H9 (cell line): ENCODE results near the gene MLST8. TPM values are rescaled to one million over a fixed set of nuclear protein-coding genes. Genes with fewer than 3 reads are reported as not detected.

Source experiments
- DNase-seq: peaks from one replicate; pipeline ENCODE4 v3.0.0-alpha.2; 2017
- H2AFZ ChIP-seq: one replicate; pipeline ENCODE4 v1.6.1; 2013; ENCODE audit warnings: mild to moderate bottlenecking, low read length, control low read depth, moderate library complexity
- H2AK5ac ChIP-seq: 2 replicates; pipeline ENCODE4 v1.6.1; 2013; ENCODE audit warnings: low read length, control low read depth, mixed read lengths; ENCODE audit not compliant: insufficient read length
- H2BK120ac ChIP-seq: one replicate; pipeline ENCODE4 v1.6.1; 2013; ENCODE audit warnings: low read depth, mild to moderate bottlenecking, low read length, control low read depth, inconsistent platforms; ENCODE audit not compliant: poor library complexity, severe bottlenecking
- H2BK12ac ChIP-seq: 2 replicates; pipeline ENCODE4 v1.6.1; 2013; ENCODE audit warnings: low read length, control low read depth, mixed read lengths, low read depth; ENCODE audit not compliant: insufficient read length
- H2BK15ac ChIP-seq: 2 replicates; pipeline ENCODE4 v1.6.1; 2013; ENCODE audit warnings: low read depth, low read length, control low read depth
- H2BK20ac ChIP-seq: one replicate; pipeline ENCODE4 v1.6.1; 2013; ENCODE audit warnings: low read depth, mild to moderate bottlenecking, low read length, control low read depth, inconsistent platforms; ENCODE audit not compliant: poor library complexity, severe bottlenecking
- H2BK5ac ChIP-seq: 2 replicates; pipeline ENCODE4 v1.6.1; 2013; ENCODE audit warnings: low read length, control low read depth, mixed read lengths; ENCODE audit not compliant: insufficient read length
- H3K14ac ChIP-seq: 2 replicates; pipeline ENCODE4 v1.6.1; 2013; ENCODE audit warnings: low read length, control low read depth; ENCODE audit not compliant: insufficient read depth
- H3K18ac ChIP-seq: 2 replicates; pipeline ENCODE4 v1.6.1; 2013; ENCODE audit warnings: low read depth, mild to moderate bottlenecking, mixed read lengths, low read length, control low read depth; ENCODE audit not compliant: insufficient read length
- H3K23ac ChIP-seq: 2 replicates; pipeline ENCODE4 v1.6.1; 2013; ENCODE audit warnings: low read length, control low read depth, mixed read lengths, low read depth; ENCODE audit not compliant: insufficient read length
- H3K23me2 ChIP-seq: 2 replicates; pipeline ENCODE4 v1.6.1; 2013; ENCODE audit warnings: low read depth, mild to moderate bottlenecking, mixed read lengths, low read length, control low read depth; ENCODE audit not compliant: insufficient read length, poor library complexity, severe bottlenecking
- H3K27ac ChIP-seq: 2 replicates; pipeline ENCODE4 v1.5.1; 2013; ENCODE audit warnings: low read length, control low read depth, mixed read lengths, low read depth; ENCODE audit not compliant: insufficient read length
- H3K27me3 ChIP-seq: 2 replicates; pipeline ENCODE4 v1.6.1; 2013; ENCODE audit warnings: low read length, control low read depth, inconsistent platforms; ENCODE audit not compliant: insufficient read depth
- H3K4ac ChIP-seq: 2 replicates; pipeline ENCODE4 v1.6.1; 2013; ENCODE audit warnings: low read depth, mild to moderate bottlenecking, control low read depth, inconsistent platforms, low read length, moderate library complexity
- H3K4me1 ChIP-seq: 2 replicates; pipeline ENCODE4 v1.6.1; 2013; ENCODE audit warnings: low read length, control low read depth, inconsistent platforms; ENCODE audit not compliant: insufficient read depth
- H3K4me2 ChIP-seq: 2 replicates; pipeline ENCODE4 v1.6.1; 2013; ENCODE audit warnings: low read length, control low read depth, mixed read lengths; ENCODE audit not compliant: insufficient read length, insufficient read depth
- H3K56ac ChIP-seq: 2 replicates; pipeline ENCODE4 v1.6.1; 2013; ENCODE audit warnings: low read depth, mild to moderate bottlenecking, mixed read lengths, low read length, control low read depth; ENCODE audit not compliant: insufficient read length
- H3K79me1 ChIP-seq: 2 replicates; pipeline ENCODE4 v1.6.1; 2013; ENCODE audit warnings: low read depth, mild to moderate bottlenecking, moderate library complexity, low read length, control low read depth, inconsistent platforms; ENCODE audit not compliant: insufficient read depth, poor library complexity, severe bottlenecking
- H3K79me2 ChIP-seq: 2 replicates; pipeline ENCODE4 v1.6.1; 2013; ENCODE audit warnings: low read length, control low read depth, inconsistent platforms; ENCODE audit not compliant: insufficient read depth
- H3K9ac ChIP-seq: 2 replicates; pipeline ENCODE4 v1.6.1; 2013; ENCODE audit warnings: low read length, control low read depth, mixed read lengths; ENCODE audit not compliant: insufficient read length; ENCODE audit errors: extremely low read depth
- H3K9me3 ChIP-seq: one replicate; pipeline ENCODE4 v1.6.1; 2013; ENCODE audit warnings: low read depth, low read length, inconsistent platforms; ENCODE audit not compliant: control insufficient read depth
- H3T11ph ChIP-seq: one replicate; pipeline ENCODE4 v1.6.1; 2013; ENCODE audit warnings: mild to moderate bottlenecking, low read length, control low read depth, inconsistent platforms
- H4K20me1 ChIP-seq: one replicate; pipeline ENCODE4 v1.6.1; 2013; ENCODE audit not compliant: control insufficient read depth, insufficient read length, insufficient read depth
- H4K5ac ChIP-seq: 2 replicates; pipeline ENCODE4 v1.6.1; 2013; ENCODE audit warnings: low read depth, mild to moderate bottlenecking, mixed read lengths, low read length, control low read depth; ENCODE audit not compliant: insufficient read length
- H4K8ac ChIP-seq: replicated peaks from 2 replicates; pipeline ENCODE4 v1.6.1; 2013; ENCODE audit warnings: low read length, control low read depth, mixed read lengths, low read depth; ENCODE audit not compliant: insufficient read length
- H4K91ac ChIP-seq: 2 replicates; pipeline ENCODE4 v1.6.1; 2013; ENCODE audit warnings: low read depth, mild to moderate bottlenecking, moderate library complexity, mixed read lengths, low read length, control low read depth; ENCODE audit not compliant: insufficient read length
- H3K27ac Mint-ChIP-seq, 3 experiments: 2 replicates in 2 of 3; 3 replicates in 1 of 3; pipeline ENCODE4 v1.8.0; 2020 to 2021; ENCODE audit warnings: mixed read lengths in 3 of 3, mild to moderate bottlenecking in 1 of 3, moderate library complexity in 1 of 3
- H3K27me3 Mint-ChIP-seq: 2 replicates; pipeline ENCODE4 v1.8.0; 2021; ENCODE audit warnings: low read depth, mild to moderate bottlenecking, moderate library complexity, mixed read lengths
- H3K36me3 Mint-ChIP-seq, 3 experiments: 2 replicates in 2 of 3; 3 replicates in 1 of 3; pipeline ENCODE4 v1.8.0; 2020 to 2021; ENCODE audit warnings: low read depth in 3 of 3, mixed read lengths in 3 of 3; ENCODE audit not compliant: insufficient read depth in 1 of 3
- H3K4me1 Mint-ChIP-seq, 2 experiments: 2 replicates each; pipeline ENCODE4 v1.8.0; 2020; ENCODE audit warnings: mixed read lengths in 2 of 2
- H3K4me3 Mint-ChIP-seq, 2 experiments: 2 replicates in 1 of 2; 3 replicates in 1 of 2; pipeline ENCODE4 v1.8.0; 2020 to 2021; ENCODE audit warnings: mild to moderate bottlenecking in 2 of 2, mixed read lengths in 2 of 2, moderate library complexity in 1 of 2
- H3K9me3 Mint-ChIP-seq, 2 experiments: 2 replicates in 1 of 2; 3 replicates in 1 of 2; pipeline ENCODE4 v1.8.0; 2020; ENCODE audit warnings: mild to moderate bottlenecking in 2 of 2, mixed read lengths in 2 of 2, moderate library complexity in 1 of 2
- CTCF ChIP-seq: fragments of 200-600 bp; sonication (generic); conservative IDR thresholded peaks from 3 replicates; pipeline ENCODE4 v1.8.0; 2021; ENCODE audit warnings: antibody characterized with exemption, mild to moderate bottlenecking
- WGBS: extraction: QIAGEN DNeasy Blood & Tissue Kit; methylation state at CpG from one replicate; pipeline ENCODE4 v1.1.7; 2013; ENCODE audit warnings: missing lambda C conversion rate, low lambda C conversion rate, mixed read lengths; ENCODE audit not compliant: insufficient read length; ENCODE audit errors: extremely low coverage; 5-methylcytosine and 5-hydroxymethylcytosine counted together
- total RNA-seq: library from RNA; stranded (reverse); gene quantifications from 2 replicates; pipeline ENCODE4 v1.2.1, GENCODE V29; 2021

MLST8 gene
- total RNA-seq, 1 experiment from 2014 or later, result 74.5 TPM

GRCh38 chr16:2194852-2195321 lies 10.4 kb upstream of the MLST8 start:
- H2AK5ac ChIP-seq, result no peak overlapping the region
- H3K23ac ChIP-seq, result no peak overlapping the region
- H2BK5ac ChIP-seq, result no peak overlapping the region
- Mint-ChIP-seq H3K27ac (peak overlapping the region in 1 of 3 experiments; percentile 91; a peak in 2 of 7 replicates), H3K4me3 (peak overlapping the region; percentile 58 to 83), H3K4me1 (peaks cover 4 to 6% of the 10 kb centered on the region in 2 experiments; a peak in 1 of 4 replicates), H3K9me3 (no peaks in the 10 kb centered on the region), H3K27me3 (peaks cover 31% of the 10 kb centered on the region), H3K36me3 (no peaks in the 10 kb centered on the region)
- no peak overlapping the region for H4K91ac ChIP-seq
- no peak overlapping the region for H4K8ac ChIP-seq
- no peak overlapping the region for H3K56ac ChIP-seq
- H3T11ph ChIP-seq, result no peak overlapping the region
- H3K4ac ChIP-seq, result no peak overlapping the region
- H3K9ac ChIP-seq, result no peak overlapping the region
- H4K20me1 ChIP-seq, result no peaks in the 10 kb centered on the region
- no CpG with 5 or more reads among the region's 10 CpGs for WGBS
- no peak overlapping the region for H4K5ac ChIP-seq
- H3K79me2 ChIP-seq, result no peaks in the 10 kb centered on the region
- H2BK12ac ChIP-seq, result no peak overlapping the region
- H3K4me2 ChIP-seq, result peak overlapping the region; percentile 42
- no peak overlapping the region for H2BK120ac ChIP-seq
- no peak overlapping the region for H2AFZ ChIP-seq
- no peak overlapping the region for H3K14ac ChIP-seq
- H3K23me2 ChIP-seq, result peaks cover 7% of the 10 kb centered on the region
- peaks cover 8% of the 10 kb centered on the region; the same call in 1 of the 2 replicates for H3K27me3 ChIP-seq
- no peak overlapping the region for H3K27ac ChIP-seq
- no peaks in the 10 kb centered on the region for H3K4me1 ChIP-seq
- no peaks in the 10 kb centered on the region for H3K9me3 ChIP-seq
- H2BK15ac ChIP-seq, result no peak overlapping the region
- peak; percentile 79 for TF ChIP-seq CTCF
- H3K79me1 ChIP-seq, result no peaks in the 10 kb centered on the region
- peak; percentile 86 for DNase-seq
- H2BK20ac ChIP-seq, result no peak overlapping the region
- H3K18ac ChIP-seq, result no peak overlapping the region
